GM18519 (cell line): Measurements from ENCODE around the gene ECE1.
"Not testable (repeated sequence)": the region's sequence is repeated elsewhere in the genome, so short reads cannot be mapped to it uniquely, and the experiment has no call there.

Source experiments
- ATAC-seq: cut with Tn5 transposase; IDR thresholded peaks from one replicate; pipeline ENCODE4 v1.9.1; 2021; ENCODE audit warnings: mild to moderate bottlenecking, moderate library complexity; ENCODE audit not compliant: unreplicated experiment, low FRiP score

The ECE1 gene

GRCh38 chr1:21237446-21238088 lies 52.7 kb downstream of the ECE1 start:
- no peak for ATAC-seq

GRCh38 chr1:21236178-21236577 lies 54.1 kb downstream of the ECE1 start:
- ATAC-seq = no peak

GRCh38 chr1:21234779-21235178 lies 55.5 kb downstream of the ECE1 start:
- ATAC-seq = no peak

GRCh38 chr1:21233490-21233889 lies 56.8 kb downstream of the ECE1 start:
- ATAC-seq = no peak

GRCh38 chr1:21232044-21232443 lies 58.2 kb downstream of the ECE1 start:
- no peak for ATAC-seq

- no peak for ATAC-seq
Observed at GRCh38 chr1:21229246-21230000, 60.8 kb downstream of the ECE1 start.

- not testable (repeated sequence) for ATAC-seq
Observed at GRCh38 chr1:21228224-21228623, 62.0 kb downstream of the ECE1 start.

GRCh38 chr1:21225065-21225464 lies 65.2 kb downstream of the ECE1 start:
- no peak for ATAC-seq

GRCh38 chr1:21220815-21221214 lies 69.4 kb downstream of the ECE1 start:
- ATAC-seq = no peak

- no peak for ATAC-seq
Observed at GRCh38 chr1:21219674-21220073, 70.6 kb downstream of the ECE1 start.

- no peak for ATAC-seq
Observed at GRCh38 chr1:21217812-21218596, 72.3 kb downstream of the ECE1 start.

- no peak for ATAC-seq
Observed at GRCh38 chr1:21216835-21217811, 73.1 kb downstream of the ECE1 start.

- no peak for ATAC-seq
Observed at GRCh38 chr1:21212126-21212525, 78.1 kb downstream of the ECE1 start.

GRCh38 chr1:21208137-21208700 lies 82.0 kb downstream of the ECE1 start:
- ATAC-seq = not testable (repeated sequence)

GRCh38 chr1:21206117-21206516 lies 84.1 kb downstream of the ECE1 start:
- ATAC-seq = no peak

GRCh38 chr1:21205416-21205815 lies 84.8 kb downstream of the ECE1 start:
- ATAC-seq = no peak

GRCh38 chr1:21201650-21202049 lies 88.6 kb downstream of the ECE1 start:
- ATAC-seq = no peak

- ATAC-seq = not testable (repeated sequence)
Observed at GRCh38 chr1:21201238-21201637, 89.0 kb downstream of the ECE1 start.

- ATAC-seq = no peak
Observed at GRCh38 chr1:21200767-21201166, 89.5 kb downstream of the ECE1 start.

GRCh38 chr1:21198929-21199328 lies 91.3 kb downstream of the ECE1 start:
- no peak for ATAC-seq
